HG03571 (cell line): Measurements from ENCODE around the gene FBLN1.
"Not testable (repeated sequence)": the region's sequence is repeated elsewhere in the genome, so short reads cannot be mapped to it uniquely, and the experiment has no call there.

ENCODE experiments used
- ATAC-seq: cut with Tn5 transposase; IDR thresholded peaks from one replicate; pipeline ENCODE4 v1.9.1; 2021; ENCODE audit not compliant: unreplicated experiment

The FBLN1 gene

GRCh38 chr22:45502215-45503049, at the start of gene FBLN1:
TSS of gene FBLN1 (plus strand) at chr22:45502883. CDS start at chr22:45502986, 103 bp downstream.
- no peak for ATAC-seq

GRCh38 chr22:45453764-45454163, 48.9 kb upstream of the FBLN1 start:
- no peak for ATAC-seq

- ATAC-seq: no peak
Measured at GRCh38 chr22:45454275-45454674, 48.4 kb upstream of the FBLN1 start.

GRCh38 chr22:45455212-45455611, 47.5 kb upstream of the FBLN1 start:
- no peak for ATAC-seq

- ATAC-seq: no peak
Measured at GRCh38 chr22:45455621-45456020, 47.1 kb upstream of the FBLN1 start.

GRCh38 chr22:45456811-45457210, 45.9 kb upstream of the FBLN1 start:
- no peak for ATAC-seq

- no peak for ATAC-seq
Measured at GRCh38 chr22:45458532-45458931, 44.2 kb upstream of the FBLN1 start.

GRCh38 chr22:45459235-45459634, 43.4 kb upstream of the FBLN1 start:
- no peak for ATAC-seq

- no peak for ATAC-seq
Measured at GRCh38 chr22:45460288-45461109, 42.2 kb upstream of the FBLN1 start.

GRCh38 chr22:45462034-45462655, 40.5 kb upstream of the FBLN1 start:
- no peak for ATAC-seq

GRCh38 chr22:45463691-45464090, 39.0 kb upstream of the FBLN1 start:
- not testable (repeated sequence) for ATAC-seq

- no peak for ATAC-seq
Measured at GRCh38 chr22:45465633-45466032, 37.0 kb upstream of the FBLN1 start.

- no peak for ATAC-seq
Measured at GRCh38 chr22:45468872-45469271, 33.8 kb upstream of the FBLN1 start.

GRCh38 chr22:45469281-45470073, 33.2 kb upstream of the FBLN1 start:
- no peak for ATAC-seq

GRCh38 chr22:45470871-45471270, 31.8 kb upstream of the FBLN1 start:
- ATAC-seq: no peak

GRCh38 chr22:45472426-45472825, 30.3 kb upstream of the FBLN1 start:
- ATAC-seq: no peak

GRCh38 chr22:45473626-45474237, 29.0 kb upstream of the FBLN1 start:
- no peak for ATAC-seq

GRCh38 chr22:45475063-45475747, 27.5 kb upstream of the FBLN1 start:
- no peak for ATAC-seq

- ATAC-seq: no peak
Measured at GRCh38 chr22:45475851-45476514, 26.7 kb upstream of the FBLN1 start.
